SKM-1 (cell line): ENCODE results near the gene GAS1.

Experiments
- DNase-seq: peaks from one replicate; lab custom pipeline; 2025; ENCODE audit not compliant: unreplicated experiment; lab: John Stamatoyannopoulos, UW

GAS1 gene

DNA sequence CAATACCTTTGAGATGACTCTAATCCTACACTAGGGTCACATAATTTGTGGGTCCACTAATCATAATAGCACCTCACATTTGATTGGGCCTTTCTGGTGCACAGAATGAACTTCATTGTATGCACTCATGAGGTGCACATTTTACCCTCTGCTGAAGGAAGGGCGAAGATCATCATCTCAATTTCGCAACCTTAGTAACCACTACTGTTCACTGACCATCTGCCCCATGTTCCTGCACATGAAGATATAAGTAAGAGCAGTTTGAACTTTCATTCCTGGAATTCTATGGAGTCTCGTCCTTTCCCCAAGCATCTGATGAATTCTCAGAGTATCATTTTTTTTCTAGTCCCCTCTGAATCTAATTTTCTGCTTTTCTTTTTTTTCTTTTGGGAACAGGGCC is 21.2 kb downstream of the GAS1 start:
- no peak for DNase-seq

DNA sequence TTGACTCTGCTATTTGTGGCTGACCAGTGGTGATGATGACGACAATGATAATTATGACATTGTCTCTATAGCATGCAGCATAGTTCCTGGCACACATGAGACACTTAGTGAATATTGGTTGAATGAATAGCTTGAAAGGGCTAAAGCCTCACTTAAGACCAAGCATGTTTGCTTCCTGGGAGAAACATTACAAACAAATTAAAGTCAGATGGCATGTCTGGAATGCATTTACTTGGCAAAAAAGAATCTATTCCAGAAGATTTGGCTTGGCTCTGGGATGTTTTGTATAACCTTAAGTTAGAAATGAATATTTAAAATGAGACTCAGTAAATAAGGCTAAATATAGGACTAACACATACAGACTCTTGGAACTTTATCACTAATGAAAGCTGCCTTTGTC is 21.6 kb downstream of the GAS1 start:
- DNase-seq = no peak

DNA sequence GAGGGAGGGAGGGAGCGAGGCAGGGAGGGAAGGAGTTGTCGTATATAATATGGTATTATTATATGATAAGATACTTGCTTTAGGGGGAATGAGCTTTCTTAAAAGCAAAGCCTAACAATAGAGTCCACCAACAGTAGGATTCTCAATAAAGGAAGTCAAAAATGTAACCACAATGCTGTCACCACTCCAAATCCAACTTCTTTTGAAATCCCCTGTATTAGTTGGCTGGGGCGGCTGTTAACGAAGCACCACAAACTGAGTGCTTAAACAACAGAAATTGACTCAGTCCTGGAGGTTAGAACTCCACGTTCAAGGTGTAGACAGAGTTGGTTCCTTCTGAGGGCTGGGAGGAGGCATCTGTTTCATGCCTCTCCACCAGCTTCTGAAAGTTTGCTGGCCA is 23.1 kb downstream of the GAS1 start:
- DNase-seq = peak; percentile 30

DNA sequence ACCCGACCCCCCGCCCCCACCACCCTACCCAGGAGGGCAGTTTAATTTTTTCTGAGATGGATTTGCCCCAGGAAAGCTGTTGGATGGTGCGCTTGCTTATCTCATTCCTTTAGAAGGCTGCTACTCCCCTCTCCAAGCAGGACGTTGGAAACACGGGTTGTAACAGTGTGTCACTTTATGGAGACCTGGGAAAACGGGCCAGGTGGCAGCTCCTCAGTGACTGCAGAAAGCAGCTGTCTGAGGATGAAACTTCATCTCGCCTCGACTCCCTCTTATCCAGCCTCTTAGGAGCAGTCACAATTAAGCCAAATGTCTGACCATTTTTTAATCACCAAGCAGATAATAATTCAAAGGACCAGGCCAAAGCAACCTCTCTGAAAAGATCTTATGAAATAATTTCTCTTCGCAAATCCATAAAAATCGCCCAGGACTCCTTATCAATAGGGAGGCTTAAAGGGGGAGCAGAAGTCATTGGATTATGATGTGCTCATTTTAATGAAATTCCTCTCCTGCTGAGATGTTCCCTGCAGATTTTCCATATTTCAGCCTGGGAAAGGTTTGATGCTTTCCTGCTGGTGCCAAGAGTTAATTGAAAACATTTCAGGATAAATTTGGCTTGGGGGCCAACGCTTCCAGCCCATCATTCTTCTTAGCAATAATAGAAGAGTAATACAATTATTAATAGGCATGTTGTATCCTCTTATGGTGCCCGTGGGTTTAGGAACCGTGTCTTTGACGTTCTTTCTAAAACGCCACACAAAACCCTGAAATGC is 26.0 kb downstream of the GAS1 start:
- no peak for DNase-seq

DNA sequence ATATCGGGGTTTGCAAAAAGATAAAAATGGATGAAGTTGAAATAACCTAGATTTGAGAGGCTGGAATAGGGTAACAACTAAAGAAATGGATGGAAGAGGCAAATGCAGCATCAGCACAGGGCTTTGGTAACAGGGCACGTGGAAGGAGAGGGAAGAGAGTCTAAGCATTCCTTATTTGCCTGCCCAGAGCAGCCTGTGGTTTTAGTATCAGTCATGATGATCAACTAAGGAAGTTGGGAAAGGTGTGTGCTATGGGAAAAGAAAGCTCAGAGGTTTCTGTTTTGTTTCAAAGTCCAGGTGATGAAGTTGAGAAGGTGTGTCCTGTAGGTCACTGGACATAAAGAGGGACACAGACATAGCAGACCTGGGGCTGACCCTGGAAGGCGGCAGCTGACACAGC is 28.8 kb downstream of the GAS1 start:
- no peak for DNase-seq

DNA sequence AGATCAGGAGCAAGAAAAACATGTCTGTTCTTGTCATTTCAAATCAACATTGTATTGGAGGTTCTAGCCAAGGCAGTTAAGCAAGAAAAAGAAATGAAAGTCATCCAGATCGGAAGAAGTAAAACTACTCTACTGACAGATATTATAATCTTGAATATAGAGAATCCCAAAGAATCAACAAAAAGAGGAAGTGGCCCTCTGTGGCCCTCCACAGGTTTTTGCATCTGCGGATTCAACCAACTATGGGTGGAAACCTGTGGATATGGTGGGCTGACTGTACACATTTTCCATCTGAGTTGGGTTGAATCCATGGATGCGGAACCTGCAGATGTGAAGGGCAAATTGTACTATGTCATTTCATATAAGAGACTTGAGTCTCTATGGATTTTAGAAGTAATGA is 35.1 kb downstream of the GAS1 start:
- no peak for DNase-seq

DNA sequence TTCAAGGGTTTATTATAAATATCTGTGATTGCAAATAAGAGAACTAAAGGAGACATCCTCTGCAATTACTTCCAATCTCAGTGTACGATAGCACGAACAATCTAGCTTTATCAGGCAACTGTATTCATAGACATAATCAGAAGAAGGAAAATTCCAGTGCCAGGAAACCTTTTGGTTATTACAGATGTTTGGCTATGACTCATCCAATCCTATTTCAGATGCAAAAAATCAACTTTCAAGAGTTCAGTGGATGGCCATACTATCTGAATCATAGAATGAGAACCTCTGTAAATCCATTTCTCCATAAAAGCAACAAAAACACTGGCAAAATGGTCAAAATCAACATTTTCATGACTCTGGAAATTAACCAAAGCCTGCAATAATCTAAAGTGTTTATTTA is 37.9 kb downstream of the GAS1 start:
- no peak for DNase-seq

DNA sequence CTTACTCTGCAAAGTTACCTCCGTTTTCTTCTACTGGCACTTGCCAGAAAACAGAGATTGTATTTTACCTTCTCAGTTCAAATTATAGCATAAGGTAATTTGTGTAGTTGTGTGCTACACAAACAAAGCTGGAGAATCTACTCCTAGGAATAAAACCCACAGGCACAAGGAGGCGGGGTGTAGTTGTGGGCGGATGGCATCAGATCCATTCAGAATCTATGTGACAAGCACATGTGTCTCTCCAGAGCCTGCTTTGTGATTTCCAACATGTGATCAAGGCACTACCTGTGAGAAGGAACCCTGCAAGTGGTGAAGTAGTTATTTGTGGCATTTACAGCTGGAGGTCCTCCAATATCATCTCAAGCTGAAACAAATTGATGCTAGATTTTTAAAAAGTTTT is 39.0 kb downstream of the GAS1 start:
- no peak for DNase-seq

DNA sequence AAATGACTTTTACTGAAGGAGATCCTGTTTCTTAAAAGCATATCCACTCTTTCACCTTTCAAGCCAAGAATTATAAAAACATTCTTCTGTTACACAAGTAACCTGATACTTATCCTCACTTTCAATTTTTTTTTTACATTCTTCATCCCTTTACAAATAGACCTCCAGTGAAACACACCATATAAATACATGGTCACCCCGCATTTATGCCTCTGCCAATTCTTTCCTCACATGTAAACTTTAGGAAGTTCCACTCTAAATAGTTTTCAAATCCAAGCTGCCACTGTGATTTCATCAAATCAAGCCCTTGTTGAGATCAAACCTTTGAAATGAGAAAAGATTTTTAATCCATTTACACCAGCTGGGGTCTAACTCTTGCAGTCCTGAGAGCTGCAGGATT is 40.0 kb downstream of the GAS1 start:
- DNase-seq = no peak

DNA sequence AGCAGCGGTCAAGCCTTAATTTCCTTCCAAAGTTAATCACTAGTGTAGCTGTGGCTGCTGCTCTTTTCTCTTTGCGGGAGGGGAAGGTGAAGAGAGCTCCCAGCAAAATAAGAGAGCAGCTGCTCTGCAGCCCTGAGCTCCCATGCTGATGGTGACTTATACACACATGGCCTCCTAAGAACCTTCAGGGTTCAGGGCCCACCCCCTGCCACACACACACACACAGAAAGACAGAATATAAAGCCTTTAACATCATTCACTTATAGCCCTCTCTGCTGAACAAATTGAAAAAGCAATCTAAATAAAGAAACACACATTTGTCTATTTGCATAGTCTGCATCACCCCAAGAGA is 43.6 kb downstream of the GAS1 start:
- no peak for DNase-seq

DNA sequence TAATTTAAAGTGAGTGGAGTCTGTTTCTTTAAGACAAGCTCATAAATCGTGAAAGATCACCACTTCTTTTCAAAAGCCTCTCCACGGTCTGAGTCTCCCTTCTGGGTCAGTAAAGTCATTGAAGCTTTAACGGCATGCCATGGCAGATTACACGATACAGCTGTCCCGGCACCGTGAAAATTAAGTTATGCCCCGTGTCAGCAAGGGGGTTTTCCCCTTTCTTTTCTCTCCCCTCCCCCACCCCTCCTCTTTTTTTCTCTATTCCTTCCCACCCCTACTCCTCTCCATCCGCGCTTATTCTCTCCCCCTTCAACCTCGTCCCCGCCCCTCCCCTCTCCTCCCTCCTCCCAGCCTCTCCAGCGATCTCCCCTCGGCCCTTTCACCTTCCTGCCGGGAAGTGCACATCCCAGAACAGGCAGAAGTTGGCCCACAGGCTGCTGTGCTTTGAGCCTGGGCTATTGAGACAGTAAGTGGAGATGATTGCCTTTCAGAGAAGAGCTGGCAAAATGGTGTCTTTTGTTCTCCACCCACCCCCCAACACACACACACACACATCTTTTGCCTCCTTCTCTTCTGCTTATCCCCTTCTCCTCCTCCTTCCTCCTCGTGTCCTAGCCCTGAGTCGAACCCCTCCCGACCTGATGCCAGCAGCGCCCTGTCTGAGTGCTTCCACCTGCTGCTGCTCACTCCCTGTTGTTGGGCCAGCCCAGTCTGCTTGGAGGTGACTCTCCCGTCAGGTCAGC is 44.1 kb downstream of the GAS1 start:
- no peak for DNase-seq

DNA sequence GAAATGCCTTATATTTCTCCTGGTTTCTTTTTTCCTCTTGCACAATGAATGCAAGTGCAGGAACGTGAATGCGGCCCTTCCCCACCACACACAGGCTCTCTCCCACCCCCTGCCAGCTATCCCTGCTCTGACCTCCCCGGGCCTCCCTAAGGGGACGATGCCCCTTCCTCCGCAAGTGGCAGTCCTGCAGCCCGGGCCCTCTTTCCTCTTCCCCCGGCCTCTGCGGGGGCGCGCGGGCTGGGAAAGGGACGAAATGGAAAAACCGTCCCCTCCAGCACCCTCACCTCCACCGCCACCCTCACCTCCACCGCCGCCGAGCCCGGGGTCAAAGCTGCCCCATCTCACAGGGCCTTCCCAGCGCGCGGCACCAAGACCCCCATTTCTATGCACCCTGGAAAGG is 44.7 kb downstream of the GAS1 start:
- DNase-seq = no peak

DNA sequence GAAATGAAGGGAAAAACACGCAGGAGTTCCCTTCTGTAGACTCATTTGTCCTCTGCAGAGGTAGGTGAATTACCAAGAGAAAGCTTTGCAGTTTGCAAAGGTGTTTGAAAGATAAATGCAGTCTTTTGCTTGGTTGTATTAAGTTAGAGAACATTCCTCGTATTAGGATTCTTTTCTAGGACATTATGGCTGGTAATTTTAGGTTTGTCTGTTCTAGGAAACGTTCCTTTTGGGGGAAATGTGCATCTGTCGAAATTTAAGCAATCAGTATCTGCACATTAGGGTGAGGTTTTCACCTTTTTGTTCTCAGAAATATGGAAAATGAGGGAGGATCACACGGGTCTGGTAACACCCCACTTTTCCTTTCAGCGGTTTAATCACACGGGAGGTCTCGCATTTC is 45.1 kb downstream of the GAS1 start:
- no peak for DNase-seq

DNA sequence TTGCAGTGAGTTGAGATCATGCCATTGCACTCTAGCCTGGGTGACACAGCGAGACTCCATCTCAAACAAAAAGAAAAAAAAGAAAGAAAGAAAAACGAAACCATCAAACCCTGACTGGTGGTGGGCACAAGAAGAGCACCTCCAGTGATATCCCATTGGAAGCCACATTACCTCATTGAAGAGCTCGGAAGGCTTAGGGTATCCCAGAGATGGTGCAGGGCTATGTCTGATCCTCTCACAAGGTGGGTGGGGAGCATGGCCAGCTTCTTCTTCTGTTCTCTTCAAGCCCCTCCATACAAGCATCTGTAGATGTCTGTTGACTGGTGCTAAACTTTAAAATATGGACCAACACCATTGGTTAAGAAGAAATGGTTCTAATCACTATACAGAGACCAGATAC is 45.8 kb downstream of the GAS1 start:
- no peak for DNase-seq
